Neural progenitor cell (in vitro differentiated cells): ENCODE data around the gene NHERF1. TPM values are rescaled to one million over a fixed set of nuclear protein-coding genes. Genes with fewer than 3 reads are reported as not detected.

Source experiments
- DNase-seq: peaks from one replicate; pipeline ENCODE4 v3.0.0-alpha.2; 2016; ENCODE audit warnings: low spot score
- H2AFZ ChIP-seq: fragments of 200-600 bp; sonication (generic); replicated peaks from 2 replicates; pipeline ENCODE4 v1.6.1; 2016; ENCODE audit warnings: antibody characterized with exemption
- H3F3A ChIP-seq: fragments of 200-600 bp; sonication (generic); 2 replicates; pipeline ENCODE4 v1.6.1; 2016; ENCODE audit warnings: antibody characterized with exemption, low read depth
- H3K27ac ChIP-seq: fragments of 200-600 bp; sonication (generic); 2 replicates; pipeline ENCODE4 v1.5.1; 2016; ENCODE audit warnings: mild to moderate bottlenecking
- H3K27me3 ChIP-seq: fragments of 200-600 bp; sonication (generic); 2 replicates; pipeline ENCODE4 v1.6.1; 2016; ENCODE audit warnings: mild to moderate bottlenecking, moderate library complexity
- H3K36me3 ChIP-seq: fragments of 200-600 bp; sonication (generic); 2 replicates; pipeline ENCODE4 v1.5.1; 2016
- H3K4me1 ChIP-seq: fragments of 200-600 bp; sonication (generic); 2 replicates; pipeline ENCODE4 v1.6.1; 2016; ENCODE audit warnings: mixed run types
- H3K4me2 ChIP-seq: fragments of 200-600 bp; sonication (generic); 2 replicates; pipeline ENCODE4 v1.6.1; 2016
- H3K4me3 ChIP-seq: fragments of 200-600 bp; sonication (generic); 2 replicates; pipeline ENCODE4 v1.5.1; 2016
- H3K79me2 ChIP-seq: fragments of 200-600 bp; sonication (generic); 2 replicates; pipeline ENCODE4 v1.6.1; 2016; ENCODE audit warnings: low read depth
- H3K9ac ChIP-seq: fragments of 200-600 bp; sonication (generic); 2 replicates; pipeline ENCODE4 v1.6.1; 2016
- H3K9me3 ChIP-seq: fragments of 200-600 bp; sonication (generic); 2 replicates; pipeline ENCODE4 v1.5.1; 2016; ENCODE audit warnings: low read depth
- H4K20me1 ChIP-seq: fragments of 200-600 bp; sonication (generic); 2 replicates; pipeline ENCODE4 v1.6.1; 2016; ENCODE audit warnings: low read depth
- H3K27ac Mint-ChIP-seq: 3 replicates; pipeline ENCODE4 v1.8.0; 2021; ENCODE audit warnings: mixed read lengths
- H3K27me3 Mint-ChIP-seq: 2 replicates; pipeline ENCODE4 v1.8.0; 2022; ENCODE audit warnings: low read depth, mild to moderate bottlenecking, inconsistent platforms, moderate library complexity, mixed read lengths; ENCODE audit not compliant: insufficient read depth
- H3K36me3 Mint-ChIP-seq: 3 replicates; pipeline ENCODE4 v1.8.0; 2021; ENCODE audit warnings: mixed read lengths
- H3K4me1 Mint-ChIP-seq: 3 replicates; pipeline ENCODE4 v1.8.0; 2021; ENCODE audit warnings: mixed read lengths
- H3K4me3 Mint-ChIP-seq: 3 replicates; pipeline ENCODE4 v1.8.0; 2021; ENCODE audit warnings: mild to moderate bottlenecking, moderate library complexity, mixed read lengths
- H3K9me3 Mint-ChIP-seq: 3 replicates; pipeline ENCODE4 v1.8.0; 2020; ENCODE audit warnings: mixed read lengths
- EZH2 ChIP-seq: fragments of 200-600 bp; sonication (generic); IDR thresholded peaks from 2 replicates; pipeline ENCODE4 v1.6.1; 2017; ENCODE audit warnings: antibody characterized with exemption, mild to moderate bottlenecking, moderate library complexity
- EZH2phosphoT487 ChIP-seq: fragments of 200-600 bp; sonication (generic); IDR thresholded peaks from 2 replicates; pipeline ENCODE4 v1.6.1; 2017; ENCODE audit warnings: antibody characterized with exemption
- total RNA-seq: library from RNA; depleted of rRNA; stranded (reverse); fragments of >200 nt; gene quantifications from 2 replicates; pipeline ENCODE4 v1.2.3, GENCODE V29; 2015; ENCODE audit warnings: low replicate concordance
- TF ChIP-seq, protein P1 (sequence below): fragments of 200-600 bp; sonication (generic); IDR thresholded peaks from 2 replicates; pipeline ENCODE4 v1.5.1; 2017; ENCODE audit warnings: antibody characterized with exemption, mild to moderate bottlenecking

NHERF1 gene
- total RNA-seq, 1 donor from 2014 or later = 27.1 TPM

DNA sequence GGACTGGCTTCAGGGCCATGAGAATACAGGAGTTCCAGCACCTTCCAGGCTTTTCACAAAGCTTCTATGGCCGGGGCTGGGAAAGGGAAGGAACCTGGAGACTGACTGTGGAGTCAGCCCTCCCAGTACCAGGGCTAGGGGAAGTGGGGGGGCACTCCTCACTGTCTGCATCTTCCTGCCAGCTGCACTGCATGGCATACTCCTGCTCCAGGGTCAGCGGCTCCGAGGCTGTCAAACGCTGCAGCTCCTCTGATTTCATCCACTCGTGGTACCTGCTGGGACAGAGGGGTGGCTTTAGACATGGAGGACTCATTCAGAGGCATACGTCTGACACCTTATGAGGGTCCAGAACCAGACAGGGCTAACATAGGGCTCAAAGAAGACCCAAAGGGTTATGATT lies 25.0 kb downstream of the NHERF1 start:
- no peak overlapping the region for H3K4me3 ChIP-seq
- peaks cover 34% of the 10 kb centered on the region for H3K79me2 ChIP-seq
- H3K4me2 ChIP-seq = no peak overlapping the region
- H3K4me1 Mint-ChIP-seq = peaks cover 26% of the 10 kb centered on the region
- peaks cover 21% of the 10 kb centered on the region for H3F3A ChIP-seq
- H3K36me3 ChIP-seq = no peaks in the 10 kb centered on the region
- DNase-seq = no peak
- H3K9me3 Mint-ChIP-seq = no peaks in the 10 kb centered on the region
- H4K20me1 ChIP-seq = peaks cover 12% of the 10 kb centered on the region
- H3K27me3 ChIP-seq = no peaks in the 10 kb centered on the region
- H3K27ac Mint-ChIP-seq = no peak overlapping the region
- no peak overlapping the region for H3K4me3 Mint-ChIP-seq
- peaks cover 11% of the 10 kb centered on the region for H3K36me3 Mint-ChIP-seq
- TF ChIP-seq EZH2phosphoT487 (no peak), EZH2 (no peak)
- TF ChIP-seq, protein P1, sequence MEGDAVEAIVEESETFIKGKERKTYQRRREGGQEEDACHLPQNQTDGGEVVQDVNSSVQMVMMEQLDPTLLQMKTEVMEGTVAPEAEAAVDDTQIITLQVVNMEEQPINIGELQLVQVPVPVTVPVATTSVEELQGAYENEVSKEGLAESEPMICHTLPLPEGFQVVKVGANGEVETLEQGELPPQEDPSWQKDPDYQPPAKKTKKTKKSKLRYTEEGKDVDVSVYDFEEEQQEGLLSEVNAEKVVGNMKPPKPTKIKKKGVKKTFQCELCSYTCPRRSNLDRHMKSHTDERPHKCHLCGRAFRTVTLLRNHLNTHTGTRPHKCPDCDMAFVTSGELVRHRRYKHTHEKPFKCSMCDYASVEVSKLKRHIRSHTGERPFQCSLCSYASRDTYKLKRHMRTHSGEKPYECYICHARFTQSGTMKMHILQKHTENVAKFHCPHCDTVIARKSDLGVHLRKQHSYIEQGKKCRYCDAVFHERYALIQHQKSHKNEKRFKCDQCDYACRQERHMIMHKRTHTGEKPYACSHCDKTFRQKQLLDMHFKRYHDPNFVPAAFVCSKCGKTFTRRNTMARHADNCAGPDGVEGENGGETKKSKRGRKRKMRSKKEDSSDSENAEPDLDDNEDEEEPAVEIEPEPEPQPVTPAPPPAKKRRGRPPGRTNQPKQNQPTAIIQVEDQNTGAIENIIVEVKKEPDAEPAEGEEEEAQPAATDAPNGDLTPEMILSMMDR = no peak
- H3K4me1 ChIP-seq = peaks cover 11% of the 10 kb centered on the region
- H3K9me3 ChIP-seq = no peaks in the 10 kb centered on the region
- H3K9ac ChIP-seq = no peak overlapping the region
- no peak overlapping the region for H3K27ac ChIP-seq
- no peak overlapping the region for H2AFZ ChIP-seq
- peaks cover 14% of the 10 kb centered on the region for H3K27me3 Mint-ChIP-seq

DNA sequence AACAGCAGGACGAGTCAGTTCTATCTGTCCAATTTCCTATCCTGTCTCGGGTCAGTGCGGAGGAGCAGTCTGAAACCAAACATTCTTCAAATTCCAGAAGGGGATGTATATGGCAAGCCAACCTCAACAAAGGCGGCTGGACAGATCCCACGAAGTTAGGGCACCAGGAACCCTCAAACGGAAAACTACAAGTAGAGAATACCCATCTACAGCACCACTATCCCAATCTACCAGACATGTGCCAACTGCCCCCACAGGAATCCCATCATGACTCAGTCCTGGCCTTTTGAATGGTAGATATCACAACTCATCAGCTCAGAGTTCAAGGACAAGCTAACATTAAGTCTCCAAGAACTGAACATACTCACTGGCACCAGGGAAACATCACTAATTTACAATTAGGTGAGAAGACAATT lies 25.5 kb downstream of the NHERF1 start:
- Histone ChIP-seq H3K4me2 (no peak overlapping the region), H3K27ac (no peak overlapping the region), H3F3A (peaks cover 19% of the 10 kb centered on the region), H3K9me3 (no peaks in the 10 kb centered on the region), H3K4me3 (no peak overlapping the region), H3K79me2 (peaks cover 34% of the 10 kb centered on the region), H3K36me3 (no peaks in the 10 kb centered on the region), H3K9ac (no peak overlapping the region), H2AFZ (no peak overlapping the region), H3K27me3 (no peaks in the 10 kb centered on the region), H4K20me1 (peaks cover 12% of the 10 kb centered on the region), H3K4me1 (peaks cover 11% of the 10 kb centered on the region)
- H3K36me3 Mint-ChIP-seq = peaks cover 12% of the 10 kb centered on the region
- peak overlapping the region; percentile 72 for H3K4me3 Mint-ChIP-seq
- H3K9me3 Mint-ChIP-seq = no peaks in the 10 kb centered on the region
- TF ChIP-seq EZH2phosphoT487 (no peak), EZH2 (no peak)
- TF ChIP-seq, protein P1 = no peak
- H3K27ac Mint-ChIP-seq = no peak overlapping the region
- H3K27me3 Mint-ChIP-seq = peaks cover 14% of the 10 kb centered on the region
- no peak for DNase-seq
- peaks cover 24% of the 10 kb centered on the region for H3K4me1 Mint-ChIP-seq

DNA sequence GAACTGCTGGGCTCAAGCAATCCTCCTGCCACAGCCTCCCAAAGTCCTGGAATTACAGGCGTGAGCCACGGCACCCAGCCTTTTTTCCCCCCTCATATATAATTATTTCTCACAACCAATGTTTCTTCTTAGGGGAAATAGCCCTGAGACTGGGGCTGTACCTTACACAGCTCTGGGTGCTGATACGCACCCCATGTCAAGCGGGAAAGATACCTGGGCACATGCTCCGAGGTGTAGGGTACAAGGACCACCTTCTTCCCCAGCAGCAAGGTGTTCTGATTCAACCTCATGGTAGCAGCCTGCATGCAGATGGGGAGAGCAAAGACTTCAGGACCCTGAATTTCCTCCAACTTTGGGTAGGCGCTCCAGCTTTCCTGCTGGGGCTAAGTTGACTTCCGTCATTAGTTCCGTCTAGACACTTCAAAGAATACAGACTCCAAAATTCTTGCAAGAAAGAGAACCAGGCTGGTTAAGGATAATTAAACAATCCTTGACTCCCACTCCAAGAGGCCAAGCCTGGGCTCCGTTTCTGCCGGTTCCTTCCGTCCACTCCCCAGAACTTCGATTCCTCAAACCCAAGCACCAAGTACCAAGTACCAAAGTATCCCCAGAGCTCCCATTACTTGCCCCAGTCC lies 27.1 kb downstream of the NHERF1 start:
- H3K4me2 ChIP-seq = peak overlapping the region; percentile 78
- no peaks in the 10 kb centered on the region for H3K27me3 ChIP-seq
- no peaks in the 10 kb centered on the region for H3K36me3 ChIP-seq
- peaks cover 16% of the 10 kb centered on the region for H3K36me3 Mint-ChIP-seq
- peaks cover 34% of the 10 kb centered on the region for H3K79me2 ChIP-seq
- peak overlapping the region; percentile 71 for H2AFZ ChIP-seq
- no peaks in the 10 kb centered on the region for H3K9me3 Mint-ChIP-seq
- peaks cover 11% of the 10 kb centered on the region for H3K4me1 ChIP-seq
- H3K9me3 ChIP-seq = no peaks in the 10 kb centered on the region
- peaks cover 14% of the 10 kb centered on the region for H3K27me3 Mint-ChIP-seq
- DNase-seq = no peak
- peaks cover 21% of the 10 kb centered on the region for H3K4me1 Mint-ChIP-seq
- TF ChIP-seq, protein P1 = no peak
- TF ChIP-seq EZH2phosphoT487 = no peak
- no peak for TF ChIP-seq EZH2
- H4K20me1 ChIP-seq = peaks cover 6% of the 10 kb centered on the region
- peak overlapping the region; percentile 76 for H3K9ac ChIP-seq
- peaks cover 9% of the 10 kb centered on the region for H3F3A ChIP-seq
- peak overlapping the region; percentile 46 for H3K27ac Mint-ChIP-seq
- peak overlapping the region; percentile 40 for H3K27ac ChIP-seq
- H3K4me3 ChIP-seq = peak overlapping the region; percentile 66
- peak overlapping the region; percentile 96 for H3K4me3 Mint-ChIP-seq
